IMR-90 (cell line): ENCODE data around the gene ZSWIM3. TPM values are rescaled to one million over a fixed set of nuclear protein-coding genes. Genes with fewer than 3 reads are reported as not detected.

Experiments used
- ATAC-seq: fragments of 200-7000 bp; cut with Tn5 transposase; 2 replicates; pipeline ENCODE4 v1.9.1; 2020; ENCODE audit warnings: low read depth, mild to moderate bottlenecking, moderate library complexity
- BruUV-seq: library from RNA; stranded (reverse); fragments of 400-500 nt; replicated peaks from 2 replicates; lab custom pipeline; 2021; lab: Mats Ljungman, UMichigan
- CTCF ChIA-PET: fragments of 300-600 bp; formaldehyde crosslinking; extraction: SDS; loops from one replicate; lab custom pipeline; 2021; ENCODE audit warnings: antibody characterized with exemption; lab: Yijun Ruan, JAX
- POLR2A ChIA-PET: fragments of 300-600 bp; sonication (Branson Sonifier 250); formaldehyde crosslinking; loops from one replicate; lab custom pipeline; 2022; ENCODE audit warnings: antibody characterized with exemption; ENCODE audit not compliant: unreplicated experiment; lab: Charles Lee
- DNase-seq: peaks from one replicate; pipeline ENCODE4 v3.0.0; 2013
- H2AFZ ChIP-seq: replicated peaks from 2 replicates; pipeline ENCODE3; 2013; ENCODE audit warnings: low read length, mild to moderate bottlenecking; ENCODE audit not compliant: poor library complexity
- H2AK5ac ChIP-seq: 2 replicates; pipeline ENCODE4 v1.6.1; 2013; ENCODE audit warnings: low read depth, low read length, inconsistent platforms
- H2AK9ac ChIP-seq: replicated peaks from 2 replicates; pipeline ENCODE3; 2013; ENCODE audit warnings: mild to moderate bottlenecking, low read depth, low read length, moderate library complexity; ENCODE audit not compliant: poor library complexity
- H2BK120ac ChIP-seq: 2 replicates; pipeline ENCODE4 v1.6.1; 2013; ENCODE audit warnings: low read depth, low read length, inconsistent platforms
- H2BK15ac ChIP-seq: 3 replicates; pipeline ENCODE4 v1.6.1; 2013; ENCODE audit warnings: low read depth, low read length, inconsistent platforms
- H2BK20ac ChIP-seq: 2 replicates; pipeline ENCODE4 v1.6.1; 2013; ENCODE audit warnings: low read depth, mild to moderate bottlenecking, inconsistent platforms, low read length, moderate library complexity
- H2BK5ac ChIP-seq: 2 replicates; pipeline ENCODE4 v1.6.1; 2013; ENCODE audit warnings: mild to moderate bottlenecking, low read depth, low read length, inconsistent platforms; ENCODE audit not compliant: poor library complexity, severe bottlenecking
- H3K14ac ChIP-seq: replicated peaks from 2 replicates; pipeline ENCODE4 v1.6.1; 2013; ENCODE audit warnings: low read depth, low read length, inconsistent platforms
- H3K18ac ChIP-seq: 2 replicates; pipeline ENCODE4 v1.6.1; 2013; ENCODE audit warnings: low read depth, low read length, control low read depth
- H3K23ac ChIP-seq: 2 replicates; pipeline ENCODE4 v1.6.1; 2013; ENCODE audit warnings: low read depth, low read length, inconsistent platforms
- H3K27ac ChIP-seq: 2 replicates; pipeline ENCODE4 v1.5.1; 2013; ENCODE audit warnings: mild to moderate bottlenecking, control low read depth, low read length; ENCODE audit not compliant: insufficient read depth
- H3K27me3 ChIP-seq: 2 replicates; pipeline ENCODE4 v1.6.1; 2013; ENCODE audit warnings: low read length; ENCODE audit not compliant: control insufficient read depth, insufficient read depth
- H3K36me3 ChIP-seq: 2 replicates; pipeline ENCODE4 v1.6.1; 2013; ENCODE audit warnings: low read length, mixed read lengths; ENCODE audit not compliant: control insufficient read depth, insufficient read depth
- H3K4ac ChIP-seq: 2 replicates; pipeline ENCODE4 v1.6.1; 2013; ENCODE audit warnings: low read depth, low read length, inconsistent platforms
- H3K4me1 ChIP-seq: 2 replicates; pipeline ENCODE4 v1.6.1; 2013; ENCODE audit warnings: low read length, mixed read lengths; ENCODE audit not compliant: control insufficient read depth, insufficient read depth
- H3K4me2 ChIP-seq: 2 replicates; pipeline ENCODE4 v1.6.1; 2013; ENCODE audit warnings: low read depth, mild to moderate bottlenecking, control low read depth, low read length, moderate library complexity
- H3K4me3 ChIP-seq: 2 replicates; pipeline ENCODE4 v1.5.1; 2013; ENCODE audit warnings: low read depth, mild to moderate bottlenecking, control low read depth, low read length, moderate library complexity; ENCODE audit not compliant: insufficient read depth
- H3K56ac ChIP-seq: 2 replicates; pipeline ENCODE4 v1.6.1; 2013; ENCODE audit warnings: low read length, inconsistent platforms; ENCODE audit not compliant: insufficient read depth; ENCODE audit errors: extremely low read depth
- H3K79me1 ChIP-seq, 2 experiments: 2 replicates each; pipeline ENCODE4 v1.6.1; 2013; ENCODE audit warnings: low read length in 2 of 2, inconsistent platforms in 1 of 2, low read depth in 1 of 2
- H3K9ac ChIP-seq: 2 replicates; pipeline ENCODE4 v1.6.1; 2013; ENCODE audit warnings: low read depth, low read length, control low read depth
- H3K9me1 ChIP-seq: 2 replicates; pipeline ENCODE4 v1.6.1; 2013; ENCODE audit warnings: low read length, inconsistent platforms; ENCODE audit not compliant: insufficient read depth
- H3K9me3 ChIP-seq: 2 replicates; pipeline ENCODE4 v1.6.1; 2013; ENCODE audit warnings: low read length; ENCODE audit not compliant: control insufficient read depth, insufficient read depth
- H4K20me1 ChIP-seq: 2 replicates; pipeline ENCODE4 v1.6.1; 2013; ENCODE audit warnings: low read length, inconsistent platforms; ENCODE audit not compliant: insufficient read depth
- H4K5ac ChIP-seq: 2 replicates; pipeline ENCODE4 v1.6.1; 2013; ENCODE audit warnings: mild to moderate bottlenecking, low read depth, low read length, control low read depth
- H4K8ac ChIP-seq, 2 experiments: 2 replicates each; pipeline ENCODE4 v1.6.1; 2013; ENCODE audit warnings: low read depth in 2 of 2, low read length in 2 of 2, control low read depth in 1 of 2, inconsistent platforms in 1 of 2
- H4K91ac ChIP-seq: 2 replicates; pipeline ENCODE4 v1.6.1; 2013; ENCODE audit warnings: low read depth, low read length, inconsistent platforms; ENCODE audit not compliant: insufficient read depth
- BHLHE40 ChIP-seq: fragments of 150-350 bp; IDR thresholded peaks from 2 replicates; pipeline ENCODE4 v1.6.1; 2016; ENCODE audit warnings: mild to moderate bottlenecking, low read depth, low read length
- CTCF ChIP-seq: conservative IDR thresholded peaks from 2 replicates; pipeline ENCODE4 v1.5.1; 2012; ENCODE audit warnings: mild to moderate bottlenecking, low read depth, low read length, improper control_type of control experiment
- RAD21 ChIP-seq: IDR thresholded peaks from 2 replicates; pipeline ENCODE4 v1.6.1; 2012; ENCODE audit warnings: low read length, improper control_type of control experiment
- WGBS, 2 experiments: methylation state at CpG; one replicate each; pipeline versions ENCODE4 v1.1.5 to v1.1.7; 2013; ENCODE audit warnings: missing lambda C conversion rate in 2 of 2; ENCODE audit not compliant: insufficient read length in 1 of 2; ENCODE audit errors: extremely low coverage in 2 of 2; 5-methylcytosine and 5-hydroxymethylcytosine counted together
- dilution Hi-C: fragments of 300-500 bp; cut with HindIII; formaldehyde crosslinking; loops from one replicate; pipeline ENCODE4 v1.14.3; 2018; ENCODE audit warnings: low sequenced_read_pairs; ENCODE audit not compliant: unreplicated experiment
- in situ Hi-C: fragments of 300-500 bp; cut with MboI; formaldehyde crosslinking; loops from 3 replicates; pipeline ENCODE4 v1.14.3; 2019; ENCODE audit warnings: low sequenced_read_pairs, inconsistent platforms, mixed read lengths
- intact Hi-C: fragments of 100-400 bp; cut with micrococcal nuclease; formaldehyde crosslinking; loops from 2 replicates; pipeline ENCODE4 v1.10.0; 2022
- polyA plus RNA-seq, 3 experiments: library from polyadenylated mRNA; depleted of rRNA; stranded (reverse); fragments of >200 nt; gene quantifications; 2 replicates each; pipeline ENCODE4 v1.2.3, GENCODE V29; 2012; ENCODE audit warnings: low replicate concordance in 1 of 3
- total RNA-seq: library from RNA; depleted of rRNA; stranded (reverse); fragments of >200 nt; gene quantifications from 2 replicates; pipeline ENCODE4 v1.2.3, GENCODE V29; 2012

Gene ZSWIM3
- total and polyA plus RNA-seq, 2 of the 4 experiments (the other 2 are of a cell fraction) = 3.3 to 8.6 TPM

- dilution Hi-C loops = no loop called here
- no peak overlapping the region for H3K9ac ChIP-seq
- no peak overlapping the region for H3K27ac ChIP-seq
- BruUV-seq = no TSS peak
- H2BK15ac ChIP-seq = no peak overlapping the region
- H3K27me3 ChIP-seq = no peaks in the 10 kb centered on the region
- no peak overlapping the region for H3K23ac ChIP-seq
- no peak overlapping the region for H3K56ac ChIP-seq
- no peak for ATAC-seq
- no peak overlapping the region for H2BK20ac ChIP-seq
- H2BK120ac ChIP-seq = no peak overlapping the region
- H3K4ac ChIP-seq = no peak overlapping the region
- H3K79me1 ChIP-seq = peaks cover 5 to 26% of the 10 kb centered on the region in 2 experiments; a peak in 3 of 4 replicates
- no peak overlapping the region for H2BK5ac ChIP-seq
- no peak overlapping the region for H2AK5ac ChIP-seq
- H3K18ac ChIP-seq = no peak overlapping the region
- intact Hi-C loops = no loop called here
- in situ Hi-C loops = loop anchor here (25.0 kb wide), 1 partner anchor 572 kb away; the partner anchor contains the start of gene SDC4
- DNase-seq = no peak
- H4K5ac ChIP-seq = no peak overlapping the region
- H4K20me1 ChIP-seq = peaks cover 5% of the 10 kb centered on the region; the same call in 1 of the 2 replicates
- no peak overlapping the region for H3K4me3 ChIP-seq
- no peak overlapping the region for H3K14ac ChIP-seq
- peaks cover 27% of the 10 kb centered on the region for H3K9me1 ChIP-seq
- no peak overlapping the region for H4K91ac ChIP-seq
- H3K36me3 ChIP-seq = peaks cover 28% of the 10 kb centered on the region; the same call in 1 of the 2 replicates
- H4K8ac ChIP-seq = no peak overlapping the region
- TF ChIP-seq CTCF (no peak), RAD21 (no peak), BHLHE40 (no peak)
- no peaks in the 10 kb centered on the region for H3K9me3 ChIP-seq
- ChIA-PET CTCF (no interaction called here), POLR2A (no interaction called here)
- no peak overlapping the region for H2AK9ac ChIP-seq
- H3K4me2 ChIP-seq = no peak overlapping the region
- 96% methylated on average over 9 of the region's 12 CpGs; no CpG with 5 or more reads in 1 of the 2 experiments for WGBS, 2 experiments
- H2AFZ ChIP-seq = no peak overlapping the region
- peaks cover 16% of the 10 kb centered on the region for H3K4me1 ChIP-seq
Measured at GRCh38 chr20:45909336-45909808, 52.0 kb downstream of the ZSWIM3 start.
